GM23338 (cell line): ENCODE data around the gene SEC11A. TPM values are rescaled to one million over a fixed set of nuclear protein-coding genes. Genes with fewer than 3 reads are reported as not detected.

ENCODE experiments used
- ATAC-seq: fragments of 200-7000 bp; cut with Tn5 transposase; 3 replicates; pipeline ENCODE4 v1.9.1; 2020
- DNase-seq: peaks from one replicate; pipeline ENCODE4 v3.0.0-alpha.2; 2015; ENCODE audit warnings: low spot score
- H2AFZ ChIP-seq: fragments of 200-600 bp; sonication (generic); 2 replicates; pipeline ENCODE4 v1.8.0; 2016; ENCODE audit warnings: antibody characterized with exemption, mild to moderate bottlenecking, moderate library complexity
- H3F3A ChIP-seq: fragments of 200-600 bp; sonication (generic); replicated peaks from 2 replicates; pipeline ENCODE4 v1.8.0; 2017; ENCODE audit warnings: antibody characterized with exemption, mixed run types, low read depth
- H3K27ac ChIP-seq: fragments of 200-600 bp; sonication (generic); 2 replicates; pipeline ENCODE4 v1.6.1; 2016; ENCODE audit warnings: low read depth
- H3K27me3 ChIP-seq: fragments of 200-600 bp; sonication (generic); 2 replicates; pipeline ENCODE4 v1.8.0; 2016; ENCODE audit warnings: mild to moderate bottlenecking, mixed run types, moderate library complexity; ENCODE audit not compliant: insufficient read depth
- H3K36me3 ChIP-seq: fragments of 200-600 bp; sonication (generic); 2 replicates; pipeline ENCODE4 v1.8.0; 2016; ENCODE audit warnings: mild to moderate bottlenecking; ENCODE audit not compliant: insufficient read depth
- H3K4me1 ChIP-seq: fragments of 200-600 bp; sonication (generic); 2 replicates; pipeline ENCODE4 v1.8.0; 2016; ENCODE audit warnings: mild to moderate bottlenecking, moderate library complexity; ENCODE audit not compliant: insufficient read depth
- H3K4me2 ChIP-seq: fragments of 200-600 bp; sonication (generic); 2 replicates; pipeline ENCODE4 v1.7.1; 2017; ENCODE audit warnings: mixed run types
- H3K4me3 ChIP-seq: fragments of 200-600 bp; sonication (generic); 2 replicates; pipeline ENCODE4 v1.6.1; 2016; ENCODE audit warnings: mixed run types
- H3K79me2 ChIP-seq: fragments of 200-600 bp; sonication (generic); replicated peaks from 2 replicates; pipeline ENCODE4 v1.8.0; 2017; ENCODE audit warnings: mild to moderate bottlenecking; ENCODE audit not compliant: insufficient read depth
- H3K9me2 ChIP-seq: fragments of 200-600 bp; sonication (generic); 2 replicates; pipeline ENCODE4 v1.8.0; 2017; ENCODE audit not compliant: insufficient read depth
- H4K20me1 ChIP-seq: fragments of 200-600 bp; sonication (generic); replicated peaks from 2 replicates; pipeline ENCODE4 v1.8.0; 2017; ENCODE audit warnings: mild to moderate bottlenecking; ENCODE audit not compliant: insufficient read depth
- H3K27ac Mint-ChIP-seq: 2 replicates; pipeline ENCODE4 v1.8.0; 2020; ENCODE audit warnings: inconsistent platforms, mild to moderate bottlenecking, moderate library complexity, mixed read lengths
- H3K27me3 Mint-ChIP-seq: 3 replicates; pipeline ENCODE4 v1.8.0; 2022; ENCODE audit warnings: low read depth, mild to moderate bottlenecking, moderate library complexity, mixed read lengths, inconsistent platforms; ENCODE audit not compliant: insufficient read depth, poor library complexity
- H3K36me3 Mint-ChIP-seq: 3 replicates; pipeline ENCODE4 v1.8.0; 2021; ENCODE audit warnings: low read depth, mild to moderate bottlenecking, inconsistent platforms, moderate library complexity, mixed read lengths
- H3K4me1 Mint-ChIP-seq: 3 replicates; pipeline ENCODE4 v1.8.0; 2020; ENCODE audit warnings: mild to moderate bottlenecking, inconsistent platforms, mixed read lengths
- H3K4me3 Mint-ChIP-seq: 3 replicates; pipeline ENCODE4 v1.8.0; 2021; ENCODE audit warnings: moderate library complexity, mild to moderate bottlenecking, inconsistent platforms, mixed read lengths
- H3K9me3 Mint-ChIP-seq: 3 replicates; pipeline ENCODE4 v1.8.0; 2020; ENCODE audit warnings: moderate library complexity, mild to moderate bottlenecking, inconsistent platforms, mixed read lengths
- CREB1 ChIP-seq: fragments of 250-450 bp; sonication (Bioruptor Pico); IDR thresholded peaks from 2 replicates; pipeline ENCODE4 v1.5.0; 2020; ENCODE audit warnings: low read depth, mild to moderate bottlenecking, moderate library complexity
- EZH2 ChIP-seq: fragments of 200-600 bp; sonication (generic); IDR thresholded peaks from one replicate; pipeline ENCODE4 v1.8.0; 2017; ENCODE audit warnings: antibody characterized with exemption, mild to moderate bottlenecking, low read depth; ENCODE audit not compliant: unreplicated experiment
- JUNB ChIP-seq: IDR thresholded peaks from one replicate; pipeline ENCODE4 v1.6.1; 2016; ENCODE audit warnings: antibody characterized with exemption; ENCODE audit not compliant: unreplicated experiment
- NANOG ChIP-seq: IDR thresholded peaks from 2 replicates; pipeline ENCODE4 v1.6.1; 2016; ENCODE audit warnings: antibody characterized with exemption, borderline replicate concordance
- POLR2AphosphoS5 ChIP-seq: IDR thresholded peaks from 2 replicates; pipeline ENCODE4 v1.6.1; 2016; ENCODE audit warnings: antibody characterized with exemption, low read depth
- STAT1 ChIP-seq: IDR thresholded peaks from one replicate; pipeline ENCODE4 v1.6.1; 2016; ENCODE audit warnings: antibody characterized with exemption; ENCODE audit not compliant: unreplicated experiment
- ZNF114 ChIP-seq: fragments of 250-450 bp; sonication (Bioruptor Pico); IDR thresholded peaks from 2 replicates; pipeline ENCODE4 v1.5.0; 2020; ENCODE audit warnings: mild to moderate bottlenecking, moderate library complexity
- ZNF331 ChIP-seq: fragments of 250-450 bp; sonication (Bioruptor Pico); IDR thresholded peaks from 2 replicates; pipeline ENCODE4 v1.5.0; 2020; ENCODE audit warnings: low read depth, mild to moderate bottlenecking, moderate library complexity
- polyA plus RNA-seq: library from polyadenylated mRNA; unstranded; fragments of >200 nt; fragmentation: Nextera tagmentation; extraction: Ambion mirVana; gene quantifications from 2 replicates; pipeline ENCODE4 v1.2.1, GENCODE V29; 2016
- total RNA-seq: library from RNA; depleted of rRNA; stranded (reverse); fragments of >200 nt; shearing (Covaris generic); gene quantifications from 2 replicates; pipeline ENCODE4 v1.2.3, GENCODE V29; 2014
- TF ChIP-seq, protein P1 (sequence below): IDR thresholded peaks from 2 replicates; pipeline ENCODE4 v1.6.1; 2016; ENCODE audit warnings: antibody characterized with exemption
- TF ChIP-seq, protein P2 (sequence below), 2 experiments: fragments of 200-600 bp in 1 of 2; sonication (generic) in 1 of 2; conservative IDR thresholded peaks; 2 replicates each; pipeline versions ENCODE4 v1.5.1 to v1.6.1; 2016 to 2017; ENCODE audit warnings: antibody characterized with exemption in 2 of 2, low read depth in 2 of 2, mild to moderate bottlenecking in 2 of 2, moderate library complexity in 1 of 2

The SEC11A gene
- total and polyA plus RNA-seq, 2 experiments from 2014 or later: 191 to 257 TPM

- Histone ChIP-seq H3K4me2 (peak within 1 kb of the TSS; percentile 92), H3K27me3 (no peaks in the 10 kb centered on the region), H3K9me2 (no peaks in the 10 kb centered on the region), H2AFZ (peak within 1 kb of the TSS; percentile 93), H3K36me3 (no peaks in the 10 kb centered on the region), H3K79me2 (peaks cover 49% of the 10 kb centered on the region), H4K20me1 (peaks cover 9% of the 10 kb centered on the region; the same call in 1 of the 2 replicates), H3F3A (peaks cover 30% of the 10 kb centered on the region), H3K4me3 (peak within 1 kb of the TSS; percentile 94), H3K27ac (peak within 1 kb of the TSS; percentile 99), H3K4me1 (peaks cover 25% of the 10 kb centered on the region)
- peaks cover 41% of the 10 kb centered on the region for H3K4me1 Mint-ChIP-seq
- peaks cover 3% of the 10 kb centered on the region; the same call in 1 of the 3 replicates for H3K36me3 Mint-ChIP-seq
- peak within 1 kb of the TSS; percentile 94 for H3K4me3 Mint-ChIP-seq
- TF ChIP-seq, protein P1, sequence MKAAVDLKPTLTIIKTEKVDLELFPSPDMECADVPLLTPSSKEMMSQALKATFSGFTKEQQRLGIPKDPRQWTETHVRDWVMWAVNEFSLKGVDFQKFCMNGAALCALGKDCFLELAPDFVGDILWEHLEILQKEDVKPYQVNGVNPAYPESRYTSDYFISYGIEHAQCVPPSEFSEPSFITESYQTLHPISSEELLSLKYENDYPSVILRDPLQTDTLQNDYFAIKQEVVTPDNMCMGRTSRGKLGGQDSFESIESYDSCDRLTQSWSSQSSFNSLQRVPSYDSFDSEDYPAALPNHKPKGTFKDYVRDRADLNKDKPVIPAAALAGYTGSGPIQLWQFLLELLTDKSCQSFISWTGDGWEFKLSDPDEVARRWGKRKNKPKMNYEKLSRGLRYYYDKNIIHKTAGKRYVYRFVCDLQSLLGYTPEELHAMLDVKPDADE: no peak
- peak; percentile 20; the same call in 1 of the 2 replicates for TF ChIP-seq POLR2AphosphoS5
- peak within 1 kb of the TSS; percentile 96 for H3K27ac Mint-ChIP-seq
- DNase-seq: peak; percentile 72
- H3K27me3 Mint-ChIP-seq: peaks cover 3% of the 10 kb centered on the region
- ATAC-seq: peak; percentile 44
- no peaks in the 10 kb centered on the region for H3K9me3 Mint-ChIP-seq
Observed at GRCh38 chr15:84748274-84749110, 32.6 kb upstream of the SEC11A start, which contains the start of gene ZNF592. ZNF592 (plus strand) TSS chr15:84748592; CDS start chr15:84782676, 34,084 bp downstream.

DNA sequence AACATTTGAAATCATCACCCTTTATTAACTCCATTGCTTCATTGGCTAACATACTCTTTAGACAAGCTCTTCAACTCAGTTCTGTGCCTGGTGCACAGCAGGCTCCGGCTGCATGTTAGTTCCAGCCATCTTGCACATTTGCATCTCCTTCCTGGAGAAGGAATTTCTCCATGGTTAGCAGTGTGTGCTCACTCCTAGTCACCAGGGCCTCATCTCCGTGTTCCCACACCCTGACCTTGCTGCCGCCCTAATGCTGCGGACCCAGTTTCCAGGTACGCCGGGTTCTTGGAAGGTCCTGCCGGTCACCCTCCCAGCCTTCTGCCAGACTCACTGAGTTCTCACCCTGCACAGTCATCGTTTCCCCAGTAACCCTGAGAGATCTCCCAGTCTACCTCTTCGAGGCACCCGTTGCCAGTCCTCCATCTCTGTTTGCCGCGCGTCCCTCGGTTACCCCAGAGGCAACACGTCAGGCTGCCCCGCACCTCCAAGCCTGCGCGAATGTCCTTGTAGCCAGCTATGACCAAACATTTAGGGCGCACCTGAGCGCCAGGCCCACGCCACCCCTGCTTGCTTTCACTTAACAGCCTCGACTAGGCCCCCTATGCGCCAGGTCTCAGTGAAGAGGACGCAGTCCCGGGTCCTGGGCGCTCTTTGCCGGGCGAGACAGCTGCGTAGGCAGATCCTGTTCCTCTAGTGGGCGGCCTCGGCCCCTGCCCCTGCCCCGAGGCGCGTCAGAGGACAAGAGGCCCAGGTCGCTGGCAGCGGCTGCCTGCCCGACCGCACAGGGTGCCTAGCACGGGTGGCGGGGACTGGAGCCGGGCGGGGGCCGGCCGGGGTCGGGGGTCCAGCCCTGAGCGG is 31.7 kb upstream of the SEC11A start:
- H3F3A ChIP-seq: peaks cover 30% of the 10 kb centered on the region
- H3K4me3 ChIP-seq: peak overlapping the region; percentile 89
- peak overlapping the region; percentile 99 for H3K27ac ChIP-seq
- no peaks in the 10 kb centered on the region for H3K27me3 ChIP-seq
- Mint-ChIP-seq H3K9me3 (no peaks in the 10 kb centered on the region), H3K4me3 (peak overlapping the region; percentile 88), H3K27ac (peak overlapping the region; percentile 96), H3K27me3 (peaks cover 3% of the 10 kb centered on the region), H3K4me1 (peaks cover 41% of the 10 kb centered on the region), H3K36me3 (no peaks in the 10 kb centered on the region)
- peaks cover 9% of the 10 kb centered on the region; the same call in 1 of the 2 replicates for H4K20me1 ChIP-seq
- H3K79me2 ChIP-seq: peaks cover 41% of the 10 kb centered on the region
- peak; percentile 80 for DNase-seq
- H2AFZ ChIP-seq: peak overlapping the region; percentile 93
- H3K4me2 ChIP-seq: peak overlapping the region; percentile 92
- no peaks in the 10 kb centered on the region for H3K9me2 ChIP-seq
- peak; percentile 79 for ATAC-seq
- no peaks in the 10 kb centered on the region for H3K36me3 ChIP-seq
- peaks cover 25% of the 10 kb centered on the region for H3K4me1 ChIP-seq
- TF ChIP-seq, protein P2, sequence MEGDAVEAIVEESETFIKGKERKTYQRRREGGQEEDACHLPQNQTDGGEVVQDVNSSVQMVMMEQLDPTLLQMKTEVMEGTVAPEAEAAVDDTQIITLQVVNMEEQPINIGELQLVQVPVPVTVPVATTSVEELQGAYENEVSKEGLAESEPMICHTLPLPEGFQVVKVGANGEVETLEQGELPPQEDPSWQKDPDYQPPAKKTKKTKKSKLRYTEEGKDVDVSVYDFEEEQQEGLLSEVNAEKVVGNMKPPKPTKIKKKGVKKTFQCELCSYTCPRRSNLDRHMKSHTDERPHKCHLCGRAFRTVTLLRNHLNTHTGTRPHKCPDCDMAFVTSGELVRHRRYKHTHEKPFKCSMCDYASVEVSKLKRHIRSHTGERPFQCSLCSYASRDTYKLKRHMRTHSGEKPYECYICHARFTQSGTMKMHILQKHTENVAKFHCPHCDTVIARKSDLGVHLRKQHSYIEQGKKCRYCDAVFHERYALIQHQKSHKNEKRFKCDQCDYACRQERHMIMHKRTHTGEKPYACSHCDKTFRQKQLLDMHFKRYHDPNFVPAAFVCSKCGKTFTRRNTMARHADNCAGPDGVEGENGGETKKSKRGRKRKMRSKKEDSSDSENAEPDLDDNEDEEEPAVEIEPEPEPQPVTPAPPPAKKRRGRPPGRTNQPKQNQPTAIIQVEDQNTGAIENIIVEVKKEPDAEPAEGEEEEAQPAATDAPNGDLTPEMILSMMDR (conservative IDR thresholded peaks at IDR 0.05; ENCODE audit: low read depth in 2 of 2): no peak
- TF ChIP-seq JUNB: no peak
- no peak for TF ChIP-seq ZNF331 (CRISPR knock-in tag)
- TF ChIP-seq NANOG: no peak
- TF ChIP-seq EZH2: no peak
- no peak for TF ChIP-seq STAT1
- TF ChIP-seq CREB1 (CRISPR knock-in tag): peak; percentile 33; the same call in 1 of the 2 replicates
- TF ChIP-seq ZNF114 (CRISPR knock-in tag): no peak
